Activated T-cell treated with anti-CD3 and anti-CD28 coated beads, Interleukin-2, amount 50 U/mL, for 4 hours (primary cell): ENCODE results near the gene TULP4. TPM values are rescaled to one million over a fixed set of nuclear protein-coding genes. Genes with fewer than 3 reads are reported as not detected.

Source experiments
- ATAC-seq, 2 donors: fragments of 200-7000 bp; cut with Tn5 transposase; one replicate each; pipeline ENCODE4 v1.10.0; 2021
- DNase-seq: peaks from one replicate; pipeline ENCODE4 v3.0.0-alpha.2; 2020
- H3K27me3 Mint-ChIP-seq: one replicate; pipeline ENCODE4 v1.8.0; 2021; ENCODE audit warnings: low read depth, mixed read lengths
- H3K36me3 Mint-ChIP-seq: one replicate; pipeline ENCODE4 v1.8.0; 2022; ENCODE audit warnings: mixed read lengths; ENCODE audit not compliant: insufficient read depth
- H3K4me1 Mint-ChIP-seq: one replicate; pipeline ENCODE4 v1.8.0; 2021; ENCODE audit warnings: low read depth, mixed read lengths
- H3K4me3 Mint-ChIP-seq: one replicate; pipeline ENCODE4 v1.8.0; 2021; ENCODE audit warnings: mild to moderate bottlenecking, moderate library complexity, mixed read lengths
- H3K9me3 Mint-ChIP-seq: one replicate; pipeline ENCODE4 v1.8.0; 2021; ENCODE audit warnings: mixed read lengths
- total RNA-seq, 3 donors: library from RNA; stranded (reverse); gene quantifications; one replicate each; pipeline ENCODE4 v1.2.1, GENCODE V29; 2021

TULP4 gene
- total RNA-seq, 3 donors from 2014 or later: 23.4 to 24.8 (median 23.9) TPM

DNA sequence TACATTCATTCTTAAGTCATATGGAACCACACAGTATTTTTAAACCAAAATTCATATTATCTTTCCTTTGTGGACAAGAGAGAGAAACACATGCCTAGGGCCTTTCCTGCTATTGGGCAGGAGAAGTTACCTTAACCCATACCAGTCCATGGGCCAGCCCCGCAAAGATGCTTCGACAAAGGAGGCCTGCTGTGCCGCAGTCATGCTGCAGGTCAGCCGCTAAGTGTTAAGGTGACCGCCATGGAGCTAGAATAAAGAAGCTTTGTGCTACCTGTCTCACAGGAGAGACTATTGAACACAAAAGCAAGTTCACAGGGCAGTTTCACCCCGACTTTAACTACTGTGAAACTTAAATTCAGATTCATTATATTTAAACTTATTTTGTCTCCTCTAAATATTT, 185.4 kb downstream of the TULP4 start:
- Mint-ChIP-seq H3K27me3 (no peaks in the 10 kb centered on the region), H3K4me1 (no peaks in the 10 kb centered on the region), H3K36me3 (peaks cover 30% of the 10 kb centered on the region), H3K4me3 (no peak overlapping the region), H3K9me3 (no peaks in the 10 kb centered on the region)
- no peak for ATAC-seq
- no peak for DNase-seq

DNA sequence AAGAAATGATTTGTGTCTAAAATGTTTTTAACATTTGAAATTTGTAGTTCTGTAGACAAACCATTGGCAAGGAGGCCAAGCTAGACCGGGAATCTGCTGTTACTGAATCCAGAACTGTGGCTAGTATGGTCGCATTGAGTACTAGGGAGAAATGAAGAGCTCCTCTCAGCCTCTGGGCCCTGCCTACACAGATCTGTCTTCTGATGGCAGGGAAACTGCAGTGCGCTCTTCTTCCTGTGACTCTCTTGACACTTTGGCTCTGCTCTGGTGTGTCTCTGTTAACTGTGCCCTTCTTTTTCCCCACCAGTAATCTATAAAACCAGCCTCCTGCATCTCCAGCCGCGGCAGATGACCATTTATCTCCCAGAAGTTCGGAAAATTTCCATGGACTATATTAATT, 186.1 kb downstream of the TULP4 start:
- H3K4me1 Mint-ChIP-seq: no peaks in the 10 kb centered on the region
- H3K36me3 Mint-ChIP-seq: peaks cover 35% of the 10 kb centered on the region
- H3K9me3 Mint-ChIP-seq: no peaks in the 10 kb centered on the region
- no peak for DNase-seq
- no peaks in the 10 kb centered on the region for H3K27me3 Mint-ChIP-seq
- ATAC-seq: no peak
- H3K4me3 Mint-ChIP-seq: no peak overlapping the region

DNA sequence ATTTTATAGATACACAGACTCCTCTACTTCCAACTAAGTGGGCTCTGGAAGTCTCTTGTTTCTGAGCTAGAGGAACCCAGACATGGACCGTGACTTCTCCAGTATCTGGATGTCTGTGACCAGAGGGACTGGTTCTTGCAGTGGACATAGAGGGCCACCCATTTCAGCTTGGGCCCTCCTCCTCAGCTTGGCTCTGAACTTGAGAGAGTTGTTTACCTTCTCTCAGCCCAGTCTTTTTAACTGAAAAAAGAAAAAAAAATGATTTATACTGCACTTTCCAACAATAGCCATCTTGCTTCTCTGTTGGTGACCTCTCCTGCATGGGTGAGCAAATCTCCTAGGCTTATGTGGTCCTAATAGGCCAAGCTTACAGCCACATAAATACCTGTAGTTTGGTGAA, 187.3 kb downstream of the TULP4 start:
- Mint-ChIP-seq H3K36me3 (peaks cover 34% of the 10 kb centered on the region), H3K4me3 (no peak overlapping the region), H3K4me1 (no peaks in the 10 kb centered on the region), H3K9me3 (no peaks in the 10 kb centered on the region), H3K27me3 (no peaks in the 10 kb centered on the region)
- DNase-seq (no peak), ATAC-seq (no peak)

DNA sequence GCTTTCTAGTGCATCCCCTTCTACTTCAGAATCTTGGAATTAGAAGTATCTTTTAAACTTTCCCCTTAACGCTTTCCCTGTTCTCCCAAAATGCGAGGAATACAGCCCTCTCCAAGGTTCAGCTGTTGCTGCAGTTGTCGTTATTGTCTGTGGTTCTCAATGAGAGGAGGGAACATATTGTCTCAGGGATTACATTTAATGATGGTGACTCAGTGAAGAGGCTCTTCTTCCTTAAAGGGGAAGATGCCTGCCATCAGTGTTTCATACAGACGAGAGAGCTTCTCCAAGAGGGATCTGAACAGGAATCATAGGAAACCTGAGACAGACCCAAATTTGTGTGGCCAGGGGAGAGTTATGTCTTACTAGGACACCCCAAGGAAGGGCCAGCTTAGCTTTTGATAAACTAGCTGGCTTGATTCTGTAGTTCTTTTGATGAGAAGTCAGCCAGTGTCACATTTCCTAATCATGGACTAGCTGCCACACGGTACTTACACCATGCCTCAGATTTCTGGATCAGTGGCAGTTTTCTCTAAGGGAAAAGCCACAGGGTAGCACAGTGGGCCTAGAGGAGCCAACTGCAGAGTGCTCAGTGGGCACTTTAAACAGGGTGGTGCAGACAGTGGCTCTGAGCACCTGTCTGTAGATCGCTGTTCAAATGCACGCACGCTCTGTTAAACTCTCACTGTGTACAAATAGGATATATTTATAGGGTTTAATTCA, 187.9 kb downstream of the TULP4 start:
- Mint-ChIP-seq H3K9me3 (no peaks in the 10 kb centered on the region), H3K36me3 (peaks cover 36% of the 10 kb centered on the region), H3K4me3 (no peak overlapping the region), H3K27me3 (no peaks in the 10 kb centered on the region), H3K4me1 (no peaks in the 10 kb centered on the region)
- DNase-seq (no peak), ATAC-seq (no peak)

DNA sequence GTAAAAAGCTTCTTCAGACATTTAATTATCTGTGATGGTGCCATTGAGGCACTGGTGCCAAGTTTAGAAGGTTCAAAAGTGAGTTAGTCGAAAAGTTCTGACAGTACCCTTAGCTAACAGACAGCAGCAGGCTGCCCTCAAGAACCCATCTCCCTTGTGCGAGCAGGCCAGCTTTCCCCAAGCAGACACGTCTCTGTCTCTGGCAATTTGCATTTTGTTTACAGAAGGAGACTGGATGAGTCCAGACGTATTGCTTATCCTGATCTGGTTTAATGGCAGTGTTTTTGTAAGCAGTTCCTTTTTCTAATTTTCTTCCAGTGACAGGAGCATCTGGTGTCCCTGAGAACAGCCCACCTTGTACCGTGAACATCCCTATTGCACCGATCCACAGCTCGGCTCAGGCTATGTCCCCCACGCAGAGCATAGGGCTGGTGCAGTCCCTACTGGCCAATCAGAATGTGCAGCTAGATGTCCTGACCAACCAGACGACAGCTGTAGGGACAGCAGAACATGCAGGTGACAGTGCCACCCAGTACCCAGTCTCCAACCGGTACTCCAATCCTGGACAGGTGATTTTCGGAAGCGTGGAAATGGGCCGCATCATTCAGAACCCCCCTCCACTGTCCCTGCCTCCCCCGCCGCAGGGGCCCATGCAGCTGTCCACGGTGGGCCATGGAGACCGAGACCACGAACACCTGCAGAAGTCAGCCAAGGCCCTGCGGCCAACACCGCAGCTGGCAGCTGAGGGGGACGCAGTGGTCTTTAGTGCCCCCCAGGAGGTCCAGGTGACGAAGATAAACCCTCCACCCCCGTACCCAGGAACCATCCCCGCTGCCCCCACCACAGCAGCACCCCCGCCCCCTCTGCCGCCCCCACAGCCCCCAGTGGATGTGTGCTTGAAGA, 189.3 kb downstream of the TULP4 start:
- H3K27me3 Mint-ChIP-seq: no peaks in the 10 kb centered on the region
- ATAC-seq (no peak), DNase-seq (no peak)
- peaks cover 34% of the 10 kb centered on the region for H3K36me3 Mint-ChIP-seq
- H3K9me3 Mint-ChIP-seq: no peaks in the 10 kb centered on the region
- no peak overlapping the region for H3K4me3 Mint-ChIP-seq
- no peaks in the 10 kb centered on the region for H3K4me1 Mint-ChIP-seq

DNA sequence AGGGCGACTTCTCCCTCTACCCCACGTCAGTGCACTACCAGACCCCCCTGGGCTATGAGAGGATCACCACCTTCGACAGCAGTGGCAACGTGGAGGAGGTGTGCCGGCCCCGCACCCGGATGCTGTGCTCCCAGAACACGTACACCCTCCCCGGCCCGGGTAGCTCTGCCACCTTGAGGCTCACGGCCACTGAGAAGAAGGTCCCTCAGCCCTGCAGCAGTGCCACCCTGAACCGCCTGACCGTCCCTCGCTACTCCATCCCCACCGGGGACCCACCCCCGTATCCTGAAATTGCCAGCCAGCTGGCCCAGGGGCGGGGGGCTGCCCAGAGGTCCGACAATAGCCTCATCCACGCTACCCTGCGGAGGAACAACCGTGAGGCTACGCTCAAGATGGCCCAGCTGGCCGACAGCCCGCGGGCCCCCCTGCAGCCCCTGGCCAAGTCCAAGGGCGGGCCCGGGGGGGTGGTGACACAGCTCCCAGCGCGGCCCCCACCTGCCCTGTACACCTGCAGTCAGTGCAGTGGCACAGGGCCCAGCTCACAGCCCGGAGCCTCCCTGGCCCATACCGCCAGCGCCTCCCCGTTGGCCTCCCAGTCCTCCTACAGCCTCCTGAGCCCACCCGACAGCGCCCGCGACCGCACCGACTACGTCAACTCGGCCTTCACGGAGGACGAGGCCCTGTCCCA, 190.1 kb downstream of the TULP4 start:
- H3K4me3 Mint-ChIP-seq: no peak overlapping the region
- peaks cover 42% of the 10 kb centered on the region for H3K36me3 Mint-ChIP-seq
- H3K9me3 Mint-ChIP-seq: no peaks in the 10 kb centered on the region
- no peak for DNase-seq
- ATAC-seq: no peak
- H3K27me3 Mint-ChIP-seq: no peaks in the 10 kb centered on the region
- H3K4me1 Mint-ChIP-seq: no peaks in the 10 kb centered on the region

DNA sequence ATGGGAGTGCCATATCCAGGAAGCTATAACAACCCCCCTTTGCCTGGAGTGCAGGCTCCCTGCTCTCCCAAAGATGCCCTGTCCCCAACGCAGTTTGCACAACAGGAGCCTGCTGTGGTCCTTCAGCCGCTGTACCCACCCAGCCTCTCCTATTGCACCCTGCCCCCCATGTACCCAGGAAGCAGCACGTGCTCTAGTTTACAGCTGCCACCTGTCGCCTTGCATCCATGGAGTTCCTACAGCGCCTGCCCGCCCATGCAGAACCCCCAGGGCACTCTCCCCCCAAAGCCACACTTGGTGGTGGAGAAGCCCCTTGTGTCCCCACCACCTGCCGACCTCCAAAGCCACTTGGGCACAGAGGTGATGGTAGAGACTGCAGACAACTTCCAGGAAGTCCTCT, 191.0 kb downstream of the TULP4 start:
- no peaks in the 10 kb centered on the region for H3K27me3 Mint-ChIP-seq
- peaks cover 44% of the 10 kb centered on the region for H3K36me3 Mint-ChIP-seq
- no peak for ATAC-seq
- no peak overlapping the region for H3K4me3 Mint-ChIP-seq
- DNase-seq: no peak
- H3K9me3 Mint-ChIP-seq: no peaks in the 10 kb centered on the region
- H3K4me1 Mint-ChIP-seq: no peaks in the 10 kb centered on the region

DNA sequence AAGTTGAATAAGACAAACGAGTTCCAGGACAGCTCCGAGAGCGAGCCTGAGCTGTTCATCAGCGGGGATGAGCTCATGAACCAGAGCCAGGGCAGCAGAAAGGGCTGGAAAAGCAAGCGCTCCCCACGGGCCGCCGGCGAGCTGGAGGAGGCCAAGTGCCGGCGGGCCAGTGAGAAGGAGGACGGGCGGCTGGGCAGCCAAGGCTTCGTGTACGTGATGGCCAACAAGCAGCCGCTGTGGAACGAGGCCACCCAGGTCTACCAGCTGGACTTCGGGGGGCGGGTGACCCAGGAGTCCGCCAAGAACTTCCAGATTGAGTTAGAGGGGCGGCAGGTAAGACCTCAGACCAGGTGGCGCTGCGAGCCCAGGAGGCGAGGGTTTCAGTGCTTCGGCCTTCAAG, 191.6 kb downstream of the TULP4 start:
- H3K4me3 Mint-ChIP-seq: no peak overlapping the region
- H3K36me3 Mint-ChIP-seq: peaks cover 39% of the 10 kb centered on the region
- ATAC-seq: no peak
- no peaks in the 10 kb centered on the region for H3K27me3 Mint-ChIP-seq
- no peak for DNase-seq
- H3K9me3 Mint-ChIP-seq: no peaks in the 10 kb centered on the region
- no peaks in the 10 kb centered on the region for H3K4me1 Mint-ChIP-seq

DNA sequence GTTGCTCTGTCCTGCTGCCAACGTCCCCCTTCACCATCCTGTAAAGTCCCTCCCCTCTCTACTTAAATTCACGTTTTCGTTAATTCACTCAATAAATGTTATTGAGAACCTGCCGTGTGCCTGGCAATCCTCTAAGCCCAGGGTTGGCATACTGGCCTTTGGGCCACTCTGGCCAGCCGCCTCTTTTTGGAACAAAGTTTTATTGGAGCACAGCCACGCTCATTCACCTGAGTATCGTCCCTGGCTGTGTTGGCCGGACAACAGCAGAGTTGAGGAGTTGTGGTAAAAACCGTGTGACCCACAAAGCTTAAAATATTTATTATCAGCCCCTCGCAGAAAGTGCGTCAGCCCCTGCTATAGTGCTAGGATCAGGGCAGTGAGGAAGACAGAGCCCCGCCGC, 192.9 kb downstream of the TULP4 start:
- H3K4me1 Mint-ChIP-seq: no peaks in the 10 kb centered on the region
- ATAC-seq (no peak), DNase-seq (no peak)
- no peaks in the 10 kb centered on the region for H3K27me3 Mint-ChIP-seq
- H3K9me3 Mint-ChIP-seq: no peaks in the 10 kb centered on the region
- H3K4me3 Mint-ChIP-seq: no peak overlapping the region
- peaks cover 34% of the 10 kb centered on the region for H3K36me3 Mint-ChIP-seq

DNA sequence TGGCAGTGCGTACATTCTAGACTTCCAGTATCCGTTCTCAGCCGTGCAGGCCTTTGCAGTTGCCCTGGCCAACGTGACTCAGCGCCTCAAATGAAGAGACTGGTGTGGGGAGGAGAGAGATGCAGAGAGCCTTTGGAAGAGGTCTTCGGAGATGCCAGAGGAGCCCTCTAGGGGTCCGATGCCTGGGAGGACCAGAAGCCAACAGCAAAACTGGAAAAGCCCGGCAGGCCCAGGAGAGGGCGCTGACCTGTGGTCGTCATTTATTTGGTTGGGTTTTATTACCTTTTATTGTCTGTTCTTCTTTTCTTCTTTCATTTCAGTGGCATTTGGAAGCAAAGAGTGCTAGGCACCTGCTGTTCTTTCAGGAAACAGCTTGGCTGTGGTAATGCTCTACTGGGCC, 194.3 kb downstream of the TULP4 start:
- Mint-ChIP-seq H3K4me3 (no peak overlapping the region), H3K4me1 (no peaks in the 10 kb centered on the region), H3K9me3 (no peaks in the 10 kb centered on the region), H3K27me3 (no peaks in the 10 kb centered on the region), H3K36me3 (peaks cover 30% of the 10 kb centered on the region)
- DNase-seq (no peak), ATAC-seq (no peak)

DNA sequence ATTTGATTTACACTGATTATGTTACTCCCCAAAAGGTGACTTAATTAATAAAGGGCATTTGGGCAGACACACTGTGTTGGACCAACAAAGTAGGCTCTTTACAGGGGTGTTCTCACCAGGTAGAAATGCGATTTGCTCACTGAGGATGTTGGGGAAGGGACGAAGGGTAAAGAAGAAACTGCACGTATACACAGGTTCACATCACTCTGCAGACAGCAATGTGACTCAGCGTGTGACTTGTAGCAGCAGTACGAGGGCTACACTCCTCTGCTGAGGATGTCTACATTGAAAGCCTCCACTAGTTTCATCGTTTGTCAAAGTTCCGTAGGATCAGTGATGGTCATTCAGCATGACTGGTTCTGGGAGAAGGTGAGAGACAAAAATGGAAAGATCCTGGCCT, 194.9 kb downstream of the TULP4 start:
- peaks cover 27% of the 10 kb centered on the region for H3K36me3 Mint-ChIP-seq
- DNase-seq (no peak), ATAC-seq (no peak)
- no peaks in the 10 kb centered on the region for H3K4me1 Mint-ChIP-seq
- no peaks in the 10 kb centered on the region for H3K27me3 Mint-ChIP-seq
- H3K4me3 Mint-ChIP-seq: no peak overlapping the region
- H3K9me3 Mint-ChIP-seq: no peaks in the 10 kb centered on the region

DNA sequence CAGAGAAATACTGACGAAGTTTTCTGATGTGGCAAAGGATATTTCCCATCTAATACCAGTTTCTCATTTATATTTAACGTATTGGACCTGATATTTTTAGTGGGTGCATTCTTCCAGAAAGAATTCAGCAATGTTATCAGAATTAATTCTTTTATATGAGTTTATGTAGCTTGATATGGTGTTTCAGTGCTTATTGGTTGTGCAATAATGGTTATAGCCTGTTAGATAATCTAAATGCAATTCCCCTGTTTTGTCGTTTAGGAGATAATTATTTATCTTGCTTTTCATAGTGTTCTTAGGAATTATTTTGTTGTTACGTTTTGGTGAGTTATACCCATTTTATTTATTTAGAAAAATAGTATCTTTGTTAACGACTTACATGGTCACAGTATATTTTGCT, 196.2 kb downstream of the TULP4 start:
- H3K4me1 Mint-ChIP-seq: no peaks in the 10 kb centered on the region
- DNase-seq (no peak), ATAC-seq (no peak)
- H3K36me3 Mint-ChIP-seq: peaks cover 20% of the 10 kb centered on the region
- no peak overlapping the region for H3K4me3 Mint-ChIP-seq
- no peaks in the 10 kb centered on the region for H3K27me3 Mint-ChIP-seq
- H3K9me3 Mint-ChIP-seq: no peaks in the 10 kb centered on the region

DNA sequence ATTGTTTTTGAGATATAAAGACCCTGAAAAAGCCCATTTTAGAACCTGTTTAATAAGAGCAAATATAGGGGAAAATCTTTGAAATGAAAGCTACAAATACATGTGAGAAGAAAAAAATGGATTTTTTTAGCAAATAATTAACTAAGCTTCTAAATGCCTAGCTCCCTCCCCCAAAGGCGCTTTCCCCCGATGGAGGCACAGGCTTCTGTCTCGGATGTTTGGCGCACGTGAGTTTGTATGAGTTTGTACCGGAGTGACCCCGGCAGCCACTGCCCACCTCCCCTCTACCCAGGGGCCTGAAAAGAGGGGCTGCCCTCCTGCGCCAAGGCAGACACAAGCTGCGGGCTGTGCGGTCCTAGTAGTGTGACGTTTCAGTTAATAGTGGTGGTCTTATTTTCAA, 197.2 kb downstream of the TULP4 start:
- Mint-ChIP-seq H3K4me3 (no peak overlapping the region), H3K36me3 (peaks cover 18% of the 10 kb centered on the region), H3K4me1 (peaks cover 9% of the 10 kb centered on the region), H3K9me3 (no peaks in the 10 kb centered on the region), H3K27me3 (no peaks in the 10 kb centered on the region)
- no peak for ATAC-seq
- DNase-seq: no peak

DNA sequence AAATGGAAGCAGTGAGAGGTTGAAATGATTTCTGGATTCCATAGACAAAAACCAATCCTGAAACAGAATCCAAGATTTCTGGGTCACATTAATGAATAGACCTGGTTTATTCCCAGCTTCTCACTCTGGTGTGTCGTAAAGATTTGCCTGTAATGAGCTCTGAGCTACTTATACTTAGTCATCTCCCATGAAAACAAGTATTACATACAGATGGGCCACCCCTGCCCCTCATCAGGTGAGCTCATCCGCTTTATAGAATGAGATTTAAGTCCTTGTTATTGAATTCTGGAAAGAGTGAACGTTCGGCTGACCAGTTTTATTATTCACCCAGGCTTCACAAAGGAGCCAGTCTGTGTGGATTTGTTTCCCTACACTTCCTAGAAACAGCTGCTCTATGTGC, 200.5 kb downstream of the TULP4 start:
- no peaks in the 10 kb centered on the region for H3K27me3 Mint-ChIP-seq
- peaks cover 32% of the 10 kb centered on the region for H3K4me1 Mint-ChIP-seq
- DNase-seq (no peak), ATAC-seq (no peak)
- peaks cover 4% of the 10 kb centered on the region for H3K36me3 Mint-ChIP-seq
- no peak overlapping the region for H3K4me3 Mint-ChIP-seq
- no peaks in the 10 kb centered on the region for H3K9me3 Mint-ChIP-seq
